HEK293 (cell line): ENCODE measurements around the gene ARHGAP26.

Source experiments
- YY1 ChIP-seq: fragments of 450-650 bp; formaldehyde crosslinking; IDR thresholded peaks from 2 replicates; pipeline ENCODE4 v1.5.1; 2018; ENCODE audit warnings: missing biosample characterization, missing genetic modification characterization
- ZBTB1 ChIP-seq: fragments of 450-650 bp; formaldehyde crosslinking; IDR thresholded peaks from 2 replicates; pipeline ENCODE4 v1.5.1; 2016; ENCODE audit warnings: missing biosample characterization, missing genetic modification characterization
- ZNF169 ChIP-seq: fragments of 450-650 bp; formaldehyde crosslinking; IDR thresholded peaks from 2 replicates; pipeline ENCODE4 v1.5.1; 2016; ENCODE audit warnings: missing biosample characterization, missing genetic modification characterization
- ZNF404 ChIP-seq: fragments of 450-650 bp; formaldehyde crosslinking; IDR thresholded peaks from 2 replicates; pipeline ENCODE4 v1.5.1; 2017; ENCODE audit warnings: missing biosample characterization, missing genetic modification characterization
- ZSCAN16 ChIP-seq: fragments of 450-650 bp; formaldehyde crosslinking; IDR thresholded peaks from 2 replicates; pipeline ENCODE4 v1.5.1; 2016; ENCODE audit warnings: missing biosample characterization, missing genetic modification characterization
- TF ChIP-seq, protein P1 (sequence below): fragments of 450-650 bp; formaldehyde crosslinking; IDR thresholded peaks from 2 replicates; pipeline ENCODE4 v1.5.1; 2016; ENCODE audit warnings: missing biosample characterization, missing genetic modification characterization
- TF ChIP-seq, protein P2 (sequence below): fragments of 450-650 bp; formaldehyde crosslinking; IDR thresholded peaks from 2 replicates; pipeline ENCODE4 v1.5.1; 2016; ENCODE audit warnings: missing biosample characterization, missing genetic modification characterization, low read depth

DNA sequence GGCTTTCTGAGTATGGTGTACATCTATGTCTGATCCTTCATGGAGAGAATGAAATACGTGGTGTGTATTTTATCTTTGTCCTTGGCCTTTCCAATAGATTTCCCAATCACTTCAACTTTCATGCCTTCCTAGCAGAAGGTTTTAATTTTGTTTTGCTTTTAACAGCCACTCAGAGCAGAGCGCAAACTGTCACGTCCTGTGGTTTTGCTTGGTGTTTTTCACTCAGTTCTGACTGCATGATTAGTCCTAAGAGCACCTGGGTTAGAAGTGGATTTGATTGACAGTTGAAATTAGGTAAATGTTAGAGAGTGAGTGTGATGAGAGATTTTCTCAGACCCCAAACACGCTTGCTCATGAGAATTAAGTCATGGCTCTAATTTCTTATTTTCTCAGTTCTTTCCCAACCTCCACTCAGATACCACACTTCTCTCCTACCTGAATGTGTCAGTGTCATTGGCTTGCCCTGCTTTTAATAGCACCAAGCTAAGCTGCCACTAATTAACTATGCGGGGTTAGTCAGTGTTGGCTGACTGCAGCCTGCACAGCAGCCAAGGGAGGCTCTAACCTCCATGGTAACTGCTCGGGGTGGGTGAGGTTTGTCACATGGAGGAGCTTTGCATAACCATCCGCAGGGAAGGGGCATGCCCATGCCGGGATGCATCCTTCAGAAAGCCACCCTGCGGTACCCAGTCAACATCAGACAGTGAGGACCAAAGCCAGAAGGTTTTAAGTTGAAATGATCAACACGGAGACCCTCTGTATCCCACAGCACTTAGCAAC, 459.9 kb downstream of the ARHGAP26 start:
- TF ChIP-seq ZNF404 (tag by site-specific recombination) (no peak), YY1 (tag by site-specific recombination) (no peak), ZNF169 (tag by site-specific recombination) (no peak), ZSCAN16 (tag by site-specific recombination) (no peak), ZBTB1 (tag by site-specific recombination) (no peak)
- TF ChIP-seq, protein P1, sequence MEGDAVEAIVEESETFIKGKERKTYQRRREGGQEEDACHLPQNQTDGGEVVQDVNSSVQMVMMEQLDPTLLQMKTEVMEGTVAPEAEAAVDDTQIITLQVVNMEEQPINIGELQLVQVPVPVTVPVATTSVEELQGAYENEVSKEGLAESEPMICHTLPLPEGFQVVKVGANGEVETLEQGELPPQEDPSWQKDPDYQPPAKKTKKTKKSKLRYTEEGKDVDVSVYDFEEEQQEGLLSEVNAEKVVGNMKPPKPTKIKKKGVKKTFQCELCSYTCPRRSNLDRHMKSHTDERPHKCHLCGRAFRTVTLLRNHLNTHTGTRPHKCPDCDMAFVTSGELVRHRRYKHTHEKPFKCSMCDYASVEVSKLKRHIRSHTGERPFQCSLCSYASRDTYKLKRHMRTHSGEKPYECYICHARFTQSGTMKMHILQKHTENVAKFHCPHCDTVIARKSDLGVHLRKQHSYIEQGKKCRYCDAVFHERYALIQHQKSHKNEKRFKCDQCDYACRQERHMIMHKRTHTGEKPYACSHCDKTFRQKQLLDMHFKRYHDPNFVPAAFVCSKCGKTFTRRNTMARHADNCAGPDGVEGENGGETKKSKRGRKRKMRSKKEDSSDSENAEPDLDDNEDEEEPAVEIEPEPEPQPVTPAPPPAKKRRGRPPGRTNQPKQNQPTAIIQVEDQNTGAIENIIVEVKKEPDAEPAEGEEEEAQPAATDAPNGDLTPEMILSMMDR (tag by site-specific recombination), result no peak
- TF ChIP-seq, protein P2, sequence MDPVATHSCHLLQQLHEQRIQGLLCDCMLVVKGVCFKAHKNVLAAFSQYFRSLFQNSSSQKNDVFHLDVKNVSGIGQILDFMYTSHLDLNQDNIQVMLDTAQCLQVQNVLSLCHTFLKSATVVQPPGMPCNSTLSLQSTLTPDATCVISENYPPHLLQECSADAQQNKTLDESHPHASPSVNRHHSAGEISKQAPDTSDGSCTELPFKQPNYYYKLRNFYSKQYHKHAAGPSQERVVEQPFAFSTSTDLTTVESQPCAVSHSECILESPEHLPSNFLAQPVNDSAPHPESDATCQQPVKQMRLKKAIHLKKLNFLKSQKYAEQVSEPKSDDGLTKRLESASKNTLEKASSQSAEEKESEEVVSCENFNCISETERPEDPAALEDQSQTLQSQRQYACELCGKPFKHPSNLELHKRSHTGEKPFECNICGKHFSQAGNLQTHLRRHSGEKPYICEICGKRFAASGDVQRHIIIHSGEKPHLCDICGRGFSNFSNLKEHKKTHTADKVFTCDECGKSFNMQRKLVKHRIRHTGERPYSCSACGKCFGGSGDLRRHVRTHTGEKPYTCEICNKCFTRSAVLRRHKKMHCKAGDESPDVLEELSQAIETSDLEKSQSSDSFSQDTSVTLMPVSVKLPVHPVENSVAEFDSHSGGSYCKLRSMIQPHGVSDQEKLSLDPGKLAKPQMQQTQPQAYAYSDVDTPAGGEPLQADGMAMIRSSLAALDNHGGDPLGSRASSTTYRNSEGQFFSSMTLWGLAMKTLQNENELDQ (tag by site-specific recombination), result no peak
